ENCODE results near the gene TIGD4. TPM values are rescaled to one million over a fixed set of nuclear protein-coding genes. Genes with fewer than 3 reads are reported as not detected.
A peak's percentile ranks its signal among the peaks of the same experiment; 100 is the strongest.

The TIGD4 gene
- total and polyA plus RNA-seq, 2 donors (not counting 1 experiment from before 2014, with no cell fraction given), result 0.04 to 0.59 TPM

DNA sequence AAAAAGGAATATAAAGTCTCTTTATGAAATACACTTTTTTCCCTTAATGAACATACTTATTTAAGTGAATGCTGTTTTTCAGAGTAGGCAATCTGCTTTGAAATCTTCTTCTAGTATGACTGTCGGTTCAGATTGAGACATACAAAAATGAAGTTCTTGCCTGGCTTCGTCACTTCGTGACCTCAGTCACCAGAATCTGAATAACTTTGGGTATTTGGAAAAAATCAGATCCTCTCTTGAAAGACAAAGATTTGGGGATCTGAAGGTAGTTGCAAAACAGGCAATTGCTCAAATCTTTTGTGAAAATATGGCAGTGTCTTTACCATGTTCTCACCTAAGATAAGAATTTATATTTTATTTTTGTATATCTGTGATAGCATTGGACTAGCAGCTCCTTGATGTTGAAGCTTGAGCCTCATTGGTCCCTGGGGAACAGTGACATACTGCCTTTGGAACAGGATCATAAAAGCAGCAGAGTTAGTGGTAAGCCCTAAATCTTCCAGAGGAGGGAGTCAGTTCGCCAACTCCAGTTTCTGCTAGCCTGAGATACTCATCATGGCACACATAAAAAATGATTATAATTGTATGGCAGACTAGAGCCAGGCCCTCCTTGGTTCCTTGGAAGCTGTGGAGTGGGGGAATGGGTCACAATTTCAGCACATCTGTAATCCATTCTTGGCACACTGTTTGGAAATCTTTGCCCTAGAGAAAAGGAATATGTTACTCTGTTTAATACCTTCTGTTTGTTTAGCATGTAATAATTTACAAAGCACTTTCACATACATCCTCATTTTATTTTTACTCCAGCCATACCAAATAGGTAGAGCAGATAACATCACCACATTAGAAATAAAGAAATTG lies 5.2 kb upstream of the TIGD4 start:
- Mint-ChIP-seq H3K4me1 (peaks cover 53% of the 10 kb centered on the region), H3K9me3 (ENCODE audit: insufficient read depth) (no peaks in the 10 kb centered on the region), H3K27me3 (no peaks in the 10 kb centered on the region), H3K4me3 (no peak overlapping the region), H3K27ac (peak overlapping the region; percentile 59)
- POLR2A ChIA-PET, result no interaction called here
- intact Hi-C loops (cut with micrococcal nuclease), result loop anchor here (10.0 kb wide), 1 partner anchor 60 kb away; no protein-coding TSS in a partner anchor
- Histone ChIP-seq H3K4me1 (ENCODE audit: control insufficient read depth in 2 of 2, insufficient read depth in 2 of 2, low read length in 2 of 2) (peaks cover 26 to 36% of the 10 kb centered on the region in 2 donors), H3K27ac (ENCODE audit: low read length in 2 of 2) (peak overlapping the region in 1 of 2 donors; percentile 66), H2AFZ (ENCODE audit: insufficient read depth, low read depth, low read length, poor library complexity, severe bottlenecking) (no peak overlapping the region), H3K36me3 (replicated peaks in 1 of 2; ENCODE audit: control extremely low read depth in 1 of 2, control insufficient read depth in 1 of 2, extremely low read depth in 1 of 2, insufficient read depth in 2 of 2, low read length in 1 of 2) (no peaks in the 10 kb centered on the region), H3K4me3 (ENCODE audit: control extremely low read depth in 1 of 5, extremely low read depth in 1 of 5, insufficient read depth in 1 of 5, low read depth in 2 of 5, low read length in 4 of 5) (no peak overlapping the region), H3K9ac (ENCODE audit: low read length) (no peak overlapping the region), H3K9me3 (ENCODE audit: control extremely low read depth in 1 of 3, control insufficient read depth in 2 of 3, insufficient read depth in 1 of 3, low read length in 2 of 3) (no peaks in the 10 kb centered on the region), H3K4me2 (replicated peaks; ENCODE audit: low read depth, low read length, poor library complexity, severe bottlenecking) (no peak overlapping the region), H3K79me2 (ENCODE audit: control insufficient read depth, insufficient read depth, low read length) (peaks cover 34% of the 10 kb centered on the region), H4K20me1 (ENCODE audit: control insufficient read depth, insufficient read depth, low read length, poor library complexity, severe bottlenecking) (no peaks in the 10 kb centered on the region), H3K27me3 (replicated peaks in 1 of 4; ENCODE audit: control extremely low read depth in 1 of 4, control insufficient read depth in 3 of 4, insufficient read depth in 4 of 4, low read length in 3 of 4) (no peaks in the 10 kb centered on the region)
- DNase-seq, result no peak
- CTCF ChIA-PET, result interaction anchor here (2.3 kb wide), 1 partner anchor 283 kb away, joined by 7 read pairs; no protein-coding TSS in a partner anchor
- WGBS (ENCODE audit: insufficient coverage), result 100% methylated on average over 3 of the region's 4 CpGs
- no peak for ATAC-seq (ENCODE audit: low read depth)
- no peak for TF ChIP-seq EZH2 (IDR thresholded peaks at IDR 0.05; ENCODE audit: borderline replicate concordance, insufficient read depth, low read depth, low read length, poor library complexity, severe bottlenecking)
- TF ChIP-seq, protein P1, sequence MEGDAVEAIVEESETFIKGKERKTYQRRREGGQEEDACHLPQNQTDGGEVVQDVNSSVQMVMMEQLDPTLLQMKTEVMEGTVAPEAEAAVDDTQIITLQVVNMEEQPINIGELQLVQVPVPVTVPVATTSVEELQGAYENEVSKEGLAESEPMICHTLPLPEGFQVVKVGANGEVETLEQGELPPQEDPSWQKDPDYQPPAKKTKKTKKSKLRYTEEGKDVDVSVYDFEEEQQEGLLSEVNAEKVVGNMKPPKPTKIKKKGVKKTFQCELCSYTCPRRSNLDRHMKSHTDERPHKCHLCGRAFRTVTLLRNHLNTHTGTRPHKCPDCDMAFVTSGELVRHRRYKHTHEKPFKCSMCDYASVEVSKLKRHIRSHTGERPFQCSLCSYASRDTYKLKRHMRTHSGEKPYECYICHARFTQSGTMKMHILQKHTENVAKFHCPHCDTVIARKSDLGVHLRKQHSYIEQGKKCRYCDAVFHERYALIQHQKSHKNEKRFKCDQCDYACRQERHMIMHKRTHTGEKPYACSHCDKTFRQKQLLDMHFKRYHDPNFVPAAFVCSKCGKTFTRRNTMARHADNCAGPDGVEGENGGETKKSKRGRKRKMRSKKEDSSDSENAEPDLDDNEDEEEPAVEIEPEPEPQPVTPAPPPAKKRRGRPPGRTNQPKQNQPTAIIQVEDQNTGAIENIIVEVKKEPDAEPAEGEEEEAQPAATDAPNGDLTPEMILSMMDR (IDR thresholded peaks at IDR 0.05), result no peak

Measured in B cell (primary cell).